Transverse colon (tissue), 4 donors: Measurements from ENCODE around the gene DUSP9. TPM values are rescaled to one million over a fixed set of nuclear protein-coding genes. Genes with fewer than 3 reads are reported as not detected.
"Not testable (repeated sequence)": the region's sequence is repeated elsewhere in the genome, so short reads cannot be mapped to it uniquely, and the experiment has no call there.

Experiments used
- DNase-seq: peaks from one replicate; pipeline ENCODE4 v3.0.0-alpha.2; 2019
- H3K27ac ChIP-seq, 4 donors: fragments of 200-600 bp; sonication (generic); 2 replicates each; pipeline ENCODE4 v1.5.1; 2016 to 2018; ENCODE audit warnings: inconsistent platforms in 4 of 4
- H3K27me3 ChIP-seq: fragments of 200-600 bp; sonication (generic); 2 replicates; pipeline ENCODE4 v1.5.1; 2017; ENCODE audit warnings: inconsistent platforms
- H3K36me3 ChIP-seq, 4 donors: fragments of 200-600 bp; sonication (generic); 2 replicates each; pipeline ENCODE4 v1.5.1; 2017 to 2019; ENCODE audit warnings: inconsistent platforms in 4 of 4
- H3K4me1 ChIP-seq, 4 donors: fragments of 200-600 bp; sonication (generic); 2 replicates each; pipeline ENCODE4 v1.5.1; 2017 to 2020; ENCODE audit warnings: inconsistent platforms in 4 of 4
- H3K4me3 ChIP-seq, 4 donors: fragments of 200-600 bp; sonication (generic); 1 replicate in 1 of 4; 2 replicates in 3 of 4; pipeline versions ENCODE4 v1.5.1 to v1.6.1; 2017 to 2019; ENCODE audit warnings: inconsistent platforms in 4 of 4
- H3K9me3 ChIP-seq, 2 donors: fragments of 200-600 bp; sonication (generic); 2 replicates each; pipeline ENCODE4 v1.5.1; 2017 to 2019; ENCODE audit warnings: inconsistent platforms in 2 of 2
- EP300 ChIP-seq: sonication (generic); formaldehyde crosslinking; IDR thresholded peaks from one replicate; pipeline ENCODE4 v1.6.1; 2017; ENCODE audit warnings: antibody characterized with exemption, low read depth
- POLR2A ChIP-seq: fragments of 450-650 bp; IDR thresholded peaks from one replicate; pipeline ENCODE4 v1.6.1; 2016; ENCODE audit warnings: antibody characterized with exemption, mild to moderate bottlenecking, moderate library complexity
- POLR2AphosphoS5 ChIP-seq, 3 donors: sonication (generic); formaldehyde crosslinking; IDR thresholded peaks; one replicate each; pipeline ENCODE4 v1.6.1; 2016; ENCODE audit warnings: antibody characterized with exemption in 3 of 3
- WGBS, 2 donors: methylation state at CpG; one replicate each; pipeline ENCODE4 v1.1.5; 2018; ENCODE audit warnings: low coverage in 1 of 2; 5-methylcytosine and 5-hydroxymethylcytosine counted together
- in situ Hi-C, 4 donors: fragments of 200-750 bp; cut with MboI; loops; one replicate each; pipeline versions ENCODE4 v1.15.0 to v1.15.1; 2017; ENCODE audit warnings: low sequenced_read_pairs in 3 of 4, low pct_ligation_motif_present in 1 of 4, low pct_unique_long_range_greater_than_20kb in 1 of 4
- intact Hi-C: fragments of 100-400 bp; cut with DNase I; formaldehyde crosslinking; loops from one replicate; pipeline ENCODE4 v1.15.1; 2023; ENCODE audit warnings: low total_unique reads
- total RNA-seq, 4 donors: library from RNA; depleted of rRNA; stranded (reverse); fragments of >200 nt; gene quantifications; one replicate each; pipeline ENCODE4 v1.1.0, GENCODE V29; 2016
- TF ChIP-seq, protein P1 (sequence below), 5 experiments: fragments of 200-600 bp in 3 of 5; fragments of 450-650 bp in 2 of 5; sonication (generic) in 3 of 5; IDR thresholded peaks; 1 replicate in 2 of 5; 2 replicates in 3 of 5; pipeline ENCODE4 v1.5.1; 2016 to 2017; ENCODE audit warnings: antibody characterized with exemption in 5 of 5, inconsistent platforms in 3 of 5, mild to moderate bottlenecking in 2 of 5, moderate library complexity in 1 of 5

DUSP9 gene
- total RNA-seq, 4 donors from 2014 or later, result not detected

DNA sequence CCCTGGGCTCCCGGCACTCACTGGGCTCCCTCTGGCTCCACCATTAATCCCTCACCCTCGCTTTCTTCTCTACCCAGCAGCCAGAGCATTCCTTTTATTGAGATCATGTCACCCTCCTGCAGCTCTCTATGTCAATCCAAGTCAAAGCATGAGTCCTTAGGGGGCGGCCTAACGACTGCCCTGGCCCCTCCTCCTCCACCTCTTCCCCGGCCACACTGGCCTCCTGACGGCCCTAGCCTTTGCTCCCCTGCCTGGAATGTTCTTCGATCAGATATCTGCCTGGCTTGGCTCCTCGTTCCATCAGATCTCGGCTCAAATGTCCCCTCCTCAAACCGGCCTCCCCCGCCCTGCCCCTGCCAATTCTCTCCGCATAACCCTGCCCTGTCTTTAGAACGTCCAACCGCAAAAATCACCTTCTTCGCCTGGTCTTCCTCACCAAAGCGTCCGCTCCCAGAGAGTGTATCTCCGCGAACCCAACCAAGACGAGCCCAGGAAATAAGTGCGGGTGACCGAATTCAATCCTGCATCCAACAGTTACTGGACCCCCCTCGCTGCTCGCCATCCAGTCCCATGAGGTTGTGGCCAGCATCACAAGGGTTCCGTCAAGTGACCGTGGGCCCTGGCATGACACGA lies 27.3 kb downstream of the DUSP9 start:
- in situ Hi-C loops, result loop anchor here (25.0 kb wide), 2 partner anchors 112 to 712 kb away; no protein-coding TSS in a partner anchor
- Histone ChIP-seq H3K9me3 (no peaks in the 10 kb centered on the region), H3K27ac (no peak overlapping the region), H3K27me3 (peaks cover 30% of the 10 kb centered on the region), H3K4me3 (no peak overlapping the region), H3K36me3 (no peaks in the 10 kb centered on the region), H3K4me1 (no peaks in the 10 kb centered on the region)
- no peak for DNase-seq
- no peak for TF ChIP-seq POLR2AphosphoS5 (IDR thresholded peaks at IDR 0.05)
- intact Hi-C loops, result no loop called here
- WGBS, 2 donors, result 83% methylated on average over 27 of the region's 27 CpGs; no CpG with 5 or more reads in 1 of the 2 donors

DNA sequence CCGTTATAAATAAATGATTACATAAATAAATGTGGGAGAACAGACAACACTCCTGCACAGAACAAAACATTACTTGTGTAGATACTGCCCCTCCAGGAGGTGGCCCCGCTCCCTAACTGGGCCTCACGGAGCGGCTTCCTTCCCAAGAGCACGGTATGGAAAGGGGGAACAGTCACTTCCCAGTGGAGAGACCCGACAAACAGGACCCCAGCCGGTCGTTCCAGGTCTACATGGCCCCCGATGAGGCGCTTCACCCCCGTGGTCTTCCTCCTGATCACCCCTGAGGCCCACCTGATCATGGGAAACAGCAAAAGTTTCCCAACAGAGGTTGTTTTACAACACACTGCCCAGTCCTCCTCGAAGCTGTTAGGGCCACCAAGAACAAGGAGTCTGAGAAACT lies 34.2 kb downstream of the DUSP9 start:
- Histone ChIP-seq H3K4me1 (no peaks in the 10 kb centered on the region), H3K27me3 (no peaks in the 10 kb centered on the region), H3K4me3 (no peak overlapping the region), H3K36me3 (no peaks in the 10 kb centered on the region), H3K9me3 (no peaks in the 10 kb centered on the region), H3K27ac (no peak overlapping the region)
- intact Hi-C loops (no loop called here), in situ Hi-C loops (no loop called here)
- no peak for DNase-seq
- TF ChIP-seq POLR2A, result no peak
- TF ChIP-seq, protein P1, sequence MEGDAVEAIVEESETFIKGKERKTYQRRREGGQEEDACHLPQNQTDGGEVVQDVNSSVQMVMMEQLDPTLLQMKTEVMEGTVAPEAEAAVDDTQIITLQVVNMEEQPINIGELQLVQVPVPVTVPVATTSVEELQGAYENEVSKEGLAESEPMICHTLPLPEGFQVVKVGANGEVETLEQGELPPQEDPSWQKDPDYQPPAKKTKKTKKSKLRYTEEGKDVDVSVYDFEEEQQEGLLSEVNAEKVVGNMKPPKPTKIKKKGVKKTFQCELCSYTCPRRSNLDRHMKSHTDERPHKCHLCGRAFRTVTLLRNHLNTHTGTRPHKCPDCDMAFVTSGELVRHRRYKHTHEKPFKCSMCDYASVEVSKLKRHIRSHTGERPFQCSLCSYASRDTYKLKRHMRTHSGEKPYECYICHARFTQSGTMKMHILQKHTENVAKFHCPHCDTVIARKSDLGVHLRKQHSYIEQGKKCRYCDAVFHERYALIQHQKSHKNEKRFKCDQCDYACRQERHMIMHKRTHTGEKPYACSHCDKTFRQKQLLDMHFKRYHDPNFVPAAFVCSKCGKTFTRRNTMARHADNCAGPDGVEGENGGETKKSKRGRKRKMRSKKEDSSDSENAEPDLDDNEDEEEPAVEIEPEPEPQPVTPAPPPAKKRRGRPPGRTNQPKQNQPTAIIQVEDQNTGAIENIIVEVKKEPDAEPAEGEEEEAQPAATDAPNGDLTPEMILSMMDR (IDR thresholded peaks at IDR 0.05), result no peak
- TF ChIP-seq POLR2AphosphoS5 (IDR thresholded peaks at IDR 0.05), result no peak
- no peak for TF ChIP-seq EP300
- WGBS, 2 donors, result 70% methylated on average over 12 of the region's 12 CpGs; no CpG with 5 or more reads in 1 of the 2 donors

DNA sequence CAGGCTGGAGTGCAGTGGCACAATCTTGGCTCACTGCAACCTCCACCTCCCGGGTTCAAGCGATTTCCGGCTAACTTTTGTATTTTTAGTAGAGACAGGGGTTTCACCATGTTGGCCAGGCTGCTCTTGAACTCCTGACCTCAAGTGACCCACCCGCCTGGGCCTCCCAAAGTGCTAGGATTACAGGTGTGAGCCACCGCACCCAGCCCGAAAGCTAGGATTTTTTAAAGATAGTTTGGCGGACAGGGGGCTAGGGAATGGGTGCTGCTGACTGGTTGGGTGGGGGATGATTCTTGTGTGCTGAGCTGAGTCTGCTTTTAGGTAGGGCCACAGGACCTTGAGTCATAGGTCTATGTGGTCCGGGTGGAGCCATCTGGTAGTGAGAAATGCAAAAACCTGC lies 36.5 kb downstream of the DUSP9 start:
- WGBS, 2 donors, result 96% methylated on average over 8 of the region's 8 CpGs; no CpG with 5 or more reads in 1 of the 2 donors
- DNase-seq, intact Hi-C loops, H3K9me3 ChIP-seq, H3K27ac ChIP-seq, H3K27me3 ChIP-seq, in situ Hi-C loops, H3K36me3 ChIP-seq, H3K4me1 ChIP-seq, H3K4me3 ChIP-seq: not testable (repeated sequence)

DNA sequence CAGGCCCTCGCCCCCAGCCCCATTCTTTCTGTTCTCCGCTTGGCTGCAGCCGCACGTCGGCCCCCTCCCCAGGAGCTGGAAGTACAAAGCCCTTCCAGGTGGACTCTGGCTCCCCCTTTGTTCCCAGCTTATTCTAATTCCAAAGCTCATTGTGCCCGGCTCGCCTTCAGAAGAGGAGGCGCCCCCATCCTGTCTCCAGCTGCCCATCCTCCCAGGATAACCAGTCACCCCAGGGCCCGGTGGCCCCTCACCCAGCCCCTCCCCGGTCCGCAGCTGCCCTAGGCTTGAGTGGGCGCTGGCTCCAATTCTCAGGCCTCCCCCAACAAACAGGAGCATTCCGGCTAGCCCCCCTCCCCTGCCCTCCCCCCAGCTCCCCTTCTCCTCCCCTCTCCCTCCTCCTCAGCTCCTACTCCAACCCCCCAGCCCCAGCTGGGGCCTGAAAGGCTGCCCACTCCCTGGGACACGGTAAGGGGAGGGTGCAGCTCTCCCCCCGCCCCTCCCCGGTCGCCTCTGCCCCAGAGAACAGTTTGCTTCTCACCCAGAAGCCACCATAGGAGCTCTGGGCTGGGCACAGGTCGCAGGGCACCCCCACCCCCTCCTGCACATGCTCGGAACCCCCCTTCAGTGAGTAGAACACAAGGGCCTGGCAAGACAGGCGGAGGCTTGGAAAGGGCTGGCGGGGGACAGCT lies 37.6 kb downstream of the DUSP9 start:
- WGBS, 2 donors, result 59% methylated on average over 19 of the region's 21 CpGs; no CpG with 5 or more reads in 1 of the 2 donors
- H3K27me3 ChIP-seq, result no peaks in the 10 kb centered on the region
- no peak overlapping the region for H3K27ac ChIP-seq
- intact Hi-C loops (no loop called here), in situ Hi-C loops (no loop called here)
- TF ChIP-seq POLR2A (no peak), EP300 (no peak), POLR2AphosphoS5 (IDR thresholded peaks at IDR 0.05) (no peak)
- TF ChIP-seq, protein P1 (IDR thresholded peaks at IDR 0.05), result no peak
- H3K4me1 ChIP-seq, result peaks cover 0 to 9% (median 8%) of the 10 kb centered on the region in 4 donors
- H3K36me3 ChIP-seq, result no peaks in the 10 kb centered on the region
- DNase-seq, result no peak
- no peaks in the 10 kb centered on the region for H3K9me3 ChIP-seq
- H3K4me3 ChIP-seq, result no peak overlapping the region

DNA sequence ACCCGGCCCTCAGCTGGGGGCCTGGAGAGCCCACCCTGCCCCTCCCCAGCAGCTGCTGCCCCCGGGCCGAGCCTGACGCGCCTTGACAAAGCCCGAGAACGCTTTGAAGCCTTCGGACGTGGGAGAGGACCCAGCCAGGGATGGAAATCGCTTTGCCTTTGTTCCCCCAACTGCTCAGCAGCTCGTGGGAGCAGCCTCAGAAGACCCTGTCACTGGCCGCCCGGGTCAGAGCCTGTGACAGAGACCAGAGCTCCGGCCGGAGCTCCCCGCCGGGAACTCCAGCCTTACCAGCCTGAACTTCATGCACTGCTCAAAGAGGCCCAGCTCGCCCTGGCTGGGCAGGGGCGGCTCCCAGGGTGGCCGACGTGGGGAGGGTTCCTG lies 38.1 kb downstream of the DUSP9 start:
- 78% methylated on average over 17 of the region's 21 CpGs; no CpG with 5 or more reads in 1 of the 2 donors for WGBS, 2 donors
- DNase-seq, result no peak
- Histone ChIP-seq H3K27me3 (no peaks in the 10 kb centered on the region), H3K9me3 (no peaks in the 10 kb centered on the region), H3K4me3 (no peak overlapping the region), H3K36me3 (no peaks in the 10 kb centered on the region), H3K4me1 (peaks cover 0 to 14% (median 9%) of the 10 kb centered on the region in 4 donors), H3K27ac (no peak overlapping the region)
- TF ChIP-seq POLR2A (no peak), POLR2AphosphoS5 (IDR thresholded peaks at IDR 0.05) (no peak)
- in situ Hi-C loops, result no loop called here
- intact Hi-C loops, result no loop called here
